Measurements from ENCODE around the gene TM4SF5.

TM4SF5 gene

GRCh38 chr17:4744999-4745969 lies 26.4 kb upstream of the TM4SF5 start:
- no peaks in the 10 kb centered on the region for H3K27me3 ChIP-seq (ENCODE audit: insufficient read depth, poor library complexity, severe bottlenecking)

GRCh38 chr17:4747847-4748246 lies 23.8 kb upstream of the TM4SF5 start:
- no peak overlapping the region for H3K4me3 ChIP-seq (replicated peaks; ENCODE audit: insufficient read depth, low read length)
- no peak overlapping the region for H3K27ac ChIP-seq (replicated peaks)
- H3K27me3 ChIP-seq (ENCODE audit: insufficient read depth, poor library complexity, severe bottlenecking) = no peaks in the 10 kb centered on the region
- no peak for TF ChIP-seq GABPA (IDR thresholded peaks at IDR 0.05; ENCODE audit: low read depth)
- TF ChIP-seq SPI1 (IDR thresholded peaks at IDR 0.05; ENCODE audit: borderline replicate concordance, low read depth) = no peak
- TF ChIP-seq, protein P1, sequence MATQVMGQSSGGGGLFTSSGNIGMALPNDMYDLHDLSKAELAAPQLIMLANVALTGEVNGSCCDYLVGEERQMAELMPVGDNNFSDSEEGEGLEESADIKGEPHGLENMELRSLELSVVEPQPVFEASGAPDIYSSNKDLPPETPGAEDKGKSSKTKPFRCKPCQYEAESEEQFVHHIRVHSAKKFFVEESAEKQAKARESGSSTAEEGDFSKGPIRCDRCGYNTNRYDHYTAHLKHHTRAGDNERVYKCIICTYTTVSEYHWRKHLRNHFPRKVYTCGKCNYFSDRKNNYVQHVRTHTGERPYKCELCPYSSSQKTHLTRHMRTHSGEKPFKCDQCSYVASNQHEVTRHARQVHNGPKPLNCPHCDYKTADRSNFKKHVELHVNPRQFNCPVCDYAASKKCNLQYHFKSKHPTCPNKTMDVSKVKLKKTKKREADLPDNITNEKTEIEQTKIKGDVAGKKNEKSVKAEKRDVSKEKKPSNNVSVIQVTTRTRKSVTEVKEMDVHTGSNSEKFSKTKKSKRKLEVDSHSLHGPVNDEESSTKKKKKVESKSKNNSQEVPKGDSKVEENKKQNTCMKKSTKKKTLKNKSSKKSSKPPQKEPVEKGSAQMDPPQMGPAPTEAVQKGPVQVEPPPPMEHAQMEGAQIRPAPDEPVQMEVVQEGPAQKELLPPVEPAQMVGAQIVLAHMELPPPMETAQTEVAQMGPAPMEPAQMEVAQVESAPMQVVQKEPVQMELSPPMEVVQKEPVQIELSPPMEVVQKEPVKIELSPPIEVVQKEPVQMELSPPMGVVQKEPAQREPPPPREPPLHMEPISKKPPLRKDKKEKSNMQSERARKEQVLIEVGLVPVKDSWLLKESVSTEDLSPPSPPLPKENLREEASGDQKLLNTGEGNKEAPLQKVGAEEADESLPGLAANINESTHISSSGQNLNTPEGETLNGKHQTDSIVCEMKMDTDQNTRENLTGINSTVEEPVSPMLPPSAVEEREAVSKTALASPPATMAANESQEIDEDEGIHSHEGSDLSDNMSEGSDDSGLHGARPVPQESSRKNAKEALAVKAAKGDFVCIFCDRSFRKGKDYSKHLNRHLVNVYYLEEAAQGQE (IDR thresholded peaks at IDR 0.05; ENCODE audit: insufficient replicate concordance, low read depth) = no peak
- TF ChIP-seq CTCF (IDR thresholded peaks at IDR 0.05; ENCODE audit: insufficient read depth, low read length) = no peak
- no peak for TF ChIP-seq POLR2AphosphoS5 (IDR thresholded peaks at IDR 0.05; ENCODE audit: low read depth)
- DNase-seq (ENCODE audit: low read depth in 1 of 2, low spot score in 1 of 2) = no peak

More at GRCh38 chr17:4744999-4745969, 26.4 kb upstream of the TM4SF5 start:
- TF ChIP-seq GABPA (IDR thresholded peaks at IDR 0.05; ENCODE audit: low read depth) = no peak
- TF ChIP-seq POLR2AphosphoS5 (IDR thresholded peaks at IDR 0.05; ENCODE audit: low read depth) = no peak
- TF ChIP-seq CTCF (IDR thresholded peaks at IDR 0.05; ENCODE audit: insufficient read depth, low read length) = no peak
- TF ChIP-seq SPI1 (IDR thresholded peaks at IDR 0.05; ENCODE audit: borderline replicate concordance, low read depth) = no peak
- TF ChIP-seq, protein P1 (IDR thresholded peaks at IDR 0.05; ENCODE audit: insufficient replicate concordance, low read depth) = no peak
- no peak overlapping the region for H3K27ac ChIP-seq (replicated peaks)
- no peak overlapping the region for H3K4me3 ChIP-seq (replicated peaks; ENCODE audit: insufficient read depth, low read length)
- no peak for DNase-seq (ENCODE audit: low read depth in 1 of 2, low spot score in 1 of 2)

DNA sequence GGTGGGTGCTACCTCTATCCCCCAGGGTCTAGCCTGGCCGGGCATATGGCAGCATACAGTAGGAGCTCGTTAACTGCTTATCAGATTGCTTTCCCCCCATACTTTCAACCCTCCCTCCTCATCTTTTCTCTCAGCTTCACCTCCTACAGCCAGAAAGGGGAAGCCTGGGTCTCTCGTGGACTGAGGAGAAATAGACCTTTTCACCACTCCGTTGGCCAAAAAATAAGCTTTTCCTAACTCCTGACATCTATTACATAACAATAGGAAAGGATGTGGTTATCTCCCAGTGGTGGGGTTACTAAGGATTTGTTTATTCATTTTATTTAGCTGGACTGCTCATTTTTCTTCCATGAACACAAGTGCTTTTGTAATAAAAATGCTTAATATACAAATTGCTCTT lies 23.0 kb upstream of the TM4SF5 start:
- Histone ChIP-seq H3K27me3 (ENCODE audit: insufficient read depth, poor library complexity, severe bottlenecking) (no peaks in the 10 kb centered on the region), H3K27ac (replicated peaks) (no peak overlapping the region), H3K4me3 (replicated peaks; ENCODE audit: insufficient read depth, low read length) (no peak overlapping the region)
- no peak for DNase-seq (ENCODE audit: low read depth in 1 of 2, low spot score in 1 of 2)
- TF ChIP-seq, protein P1 (IDR thresholded peaks at IDR 0.05; ENCODE audit: insufficient replicate concordance, low read depth) = no peak
- TF ChIP-seq POLR2AphosphoS5 (IDR thresholded peaks at IDR 0.05; ENCODE audit: low read depth) = no peak
- no peak for TF ChIP-seq CTCF (IDR thresholded peaks at IDR 0.05; ENCODE audit: insufficient read depth, low read length)

Data from HL-60 (cell line).